Tibial artery (tissue), 4 donors: Measurements from ENCODE around the gene BFSP2.

Experiments used
- DNase-seq, 2 donors: peaks; one replicate each; pipeline ENCODE4 v3.0.0-alpha.2; 2019
- H3K27ac ChIP-seq, 2 donors: fragments of 200-600 bp; sonication (generic) in 1 of 2; 1 replicate in 1 of 2; 2 replicates in 1 of 2; pipeline ENCODE4 v1.5.1; 2018 to 2019; ENCODE audit warnings: mild to moderate bottlenecking in 1 of 2
- H3K27me3 ChIP-seq, 2 donors: fragments of 200-600 bp; sonication (generic) in 1 of 2; one replicate each; pipeline versions ENCODE4 v1.5.1 to v1.6.0; 2016 to 2019
- H3K36me3 ChIP-seq, 3 donors: fragments of 200-600 bp; sonication (generic) in 2 of 3; one replicate each; pipeline ENCODE4 v1.5.1; 2016 to 2019; ENCODE audit warnings: mild to moderate bottlenecking in 2 of 3
- H3K4me1 ChIP-seq, 4 donors: fragments of 200-600 bp; sonication (generic) in 2 of 4; 1 replicate in 3 of 4; 2 replicates in 1 of 4; pipeline ENCODE4 v1.5.1; 2016 to 2019
- H3K4me3 ChIP-seq, 2 donors: fragments of 200-600 bp; sonication (generic) in 1 of 2; 1 replicate in 1 of 2; 2 replicates in 1 of 2; pipeline ENCODE4 v1.5.1; 2018 to 2019; ENCODE audit warnings: mild to moderate bottlenecking in 2 of 2
- H3K9me3 ChIP-seq, 3 donors: fragments of 200-600 bp; sonication (generic) in 1 of 3; one replicate each; pipeline ENCODE4 v1.5.1; 2016 to 2019
- intact Hi-C: fragments of 100-400 bp; cut with DNase I; formaldehyde crosslinking; loops from one replicate; pipeline ENCODE4 v1.15.0; 2023; ENCODE audit warnings: low total_unique reads
- TF ChIP-seq, protein P1 (sequence below), 2 experiments: fragments of 200-600 bp in 1 of 2; fragments of 450-650 bp in 1 of 2; IDR thresholded peaks; one replicate each; pipeline ENCODE4 v1.5.1; 2017 to 2019; ENCODE audit warnings: antibody characterized with exemption in 2 of 2, mild to moderate bottlenecking in 1 of 2, moderate library complexity in 1 of 2

BFSP2 gene

GRCh38 chr3:133488785-133489367, 89.0 kb downstream of the BFSP2 start:
- Histone ChIP-seq H3K9me3 (no peaks in the 10 kb centered on the region), H3K27me3 (no peaks in the 10 kb centered on the region), H3K4me1 (no peaks in the 10 kb centered on the region), H3K36me3 (no peaks in the 10 kb centered on the region), H3K4me3 (no peak overlapping the region), H3K27ac (no peak overlapping the region)
- intact Hi-C loops, result no loop called here
- DNase-seq, result no peak
- TF ChIP-seq, protein P1, sequence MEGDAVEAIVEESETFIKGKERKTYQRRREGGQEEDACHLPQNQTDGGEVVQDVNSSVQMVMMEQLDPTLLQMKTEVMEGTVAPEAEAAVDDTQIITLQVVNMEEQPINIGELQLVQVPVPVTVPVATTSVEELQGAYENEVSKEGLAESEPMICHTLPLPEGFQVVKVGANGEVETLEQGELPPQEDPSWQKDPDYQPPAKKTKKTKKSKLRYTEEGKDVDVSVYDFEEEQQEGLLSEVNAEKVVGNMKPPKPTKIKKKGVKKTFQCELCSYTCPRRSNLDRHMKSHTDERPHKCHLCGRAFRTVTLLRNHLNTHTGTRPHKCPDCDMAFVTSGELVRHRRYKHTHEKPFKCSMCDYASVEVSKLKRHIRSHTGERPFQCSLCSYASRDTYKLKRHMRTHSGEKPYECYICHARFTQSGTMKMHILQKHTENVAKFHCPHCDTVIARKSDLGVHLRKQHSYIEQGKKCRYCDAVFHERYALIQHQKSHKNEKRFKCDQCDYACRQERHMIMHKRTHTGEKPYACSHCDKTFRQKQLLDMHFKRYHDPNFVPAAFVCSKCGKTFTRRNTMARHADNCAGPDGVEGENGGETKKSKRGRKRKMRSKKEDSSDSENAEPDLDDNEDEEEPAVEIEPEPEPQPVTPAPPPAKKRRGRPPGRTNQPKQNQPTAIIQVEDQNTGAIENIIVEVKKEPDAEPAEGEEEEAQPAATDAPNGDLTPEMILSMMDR (IDR thresholded peaks at IDR 0.05), result no peak

- no peak overlapping the region for H3K27ac ChIP-seq
- intact Hi-C loops, result no loop called here
- no peaks in the 10 kb centered on the region for H3K36me3 ChIP-seq
Measured at GRCh38 chr3:133489466-133490085, 89.7 kb downstream of the BFSP2 start.

DNA sequence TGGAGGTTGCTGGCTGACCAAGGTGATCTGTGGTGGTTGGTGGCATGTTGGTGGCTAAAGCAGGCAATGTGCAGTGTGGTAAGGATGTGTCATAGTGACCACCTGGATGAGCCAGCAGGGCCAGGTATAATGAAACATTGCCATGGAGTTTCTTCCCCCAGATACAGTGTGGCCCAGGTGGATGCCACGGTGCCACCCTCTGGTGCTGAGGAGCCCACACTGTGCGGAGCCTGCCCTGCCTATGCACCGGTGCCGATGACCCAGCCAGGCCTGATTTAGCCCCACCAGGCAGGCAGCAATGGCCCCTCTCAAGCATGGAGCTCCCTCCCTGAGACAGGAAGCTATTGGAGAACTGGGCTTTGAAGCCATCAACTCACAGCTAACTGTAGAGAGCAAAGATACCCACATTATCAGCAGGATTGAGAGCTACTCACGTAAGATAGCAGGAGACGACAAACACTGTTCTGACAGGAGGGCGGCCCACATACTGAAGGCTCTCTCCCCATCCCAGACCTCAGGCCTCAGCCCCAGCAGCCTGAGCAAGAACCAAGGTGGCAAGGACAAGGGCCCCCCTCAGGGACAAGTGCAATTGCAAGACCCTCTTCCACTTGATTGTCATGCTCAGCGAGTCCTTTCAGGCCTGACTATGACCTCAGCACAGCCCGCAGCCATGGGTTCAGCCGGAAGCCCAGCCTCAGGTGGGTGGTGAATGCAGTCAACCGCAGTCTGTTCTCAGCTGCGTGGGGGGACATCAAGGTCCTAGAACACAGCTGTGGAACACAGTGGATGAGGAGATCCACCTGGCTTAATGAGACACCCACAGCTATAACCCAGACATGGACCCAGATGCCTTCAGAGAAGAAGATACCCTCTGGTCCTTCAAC, 90.9 kb downstream of the BFSP2 start:
- H3K4me3 ChIP-seq, result no peak overlapping the region
- H3K9me3 ChIP-seq, result no peaks in the 10 kb centered on the region
- no peak for DNase-seq
- no peaks in the 10 kb centered on the region for H3K4me1 ChIP-seq
- H3K36me3 ChIP-seq, result no peaks in the 10 kb centered on the region
- TF ChIP-seq, protein P1 (IDR thresholded peaks at IDR 0.05), result no peak
- intact Hi-C loops, result no loop called here
- no peaks in the 10 kb centered on the region for H3K27me3 ChIP-seq
- no peak overlapping the region for H3K27ac ChIP-seq

More at GRCh38 chr3:133489466-133490085, 89.7 kb downstream of the BFSP2 start:
- no peak overlapping the region for H3K4me3 ChIP-seq
- no peaks in the 10 kb centered on the region for H3K9me3 ChIP-seq
- H3K27me3 ChIP-seq, result no peaks in the 10 kb centered on the region
- no peak for DNase-seq
- TF ChIP-seq, protein P1 (IDR thresholded peaks at IDR 0.05), result no peak
- H3K4me1 ChIP-seq, result no peaks in the 10 kb centered on the region

- no peak for DNase-seq
- Histone ChIP-seq H3K27me3 (no peaks in the 10 kb centered on the region), H3K4me3 (no peak overlapping the region), H3K27ac (no peak overlapping the region), H3K9me3 (no peaks in the 10 kb centered on the region), H3K4me1 (no peaks in the 10 kb centered on the region), H3K36me3 (no peaks in the 10 kb centered on the region)
- TF ChIP-seq, protein P1 (IDR thresholded peaks at IDR 0.05), result no peak
- intact Hi-C loops, result no loop called here
Measured at GRCh38 chr3:133491481-133492059, 91.7 kb downstream of the BFSP2 start.

DNA sequence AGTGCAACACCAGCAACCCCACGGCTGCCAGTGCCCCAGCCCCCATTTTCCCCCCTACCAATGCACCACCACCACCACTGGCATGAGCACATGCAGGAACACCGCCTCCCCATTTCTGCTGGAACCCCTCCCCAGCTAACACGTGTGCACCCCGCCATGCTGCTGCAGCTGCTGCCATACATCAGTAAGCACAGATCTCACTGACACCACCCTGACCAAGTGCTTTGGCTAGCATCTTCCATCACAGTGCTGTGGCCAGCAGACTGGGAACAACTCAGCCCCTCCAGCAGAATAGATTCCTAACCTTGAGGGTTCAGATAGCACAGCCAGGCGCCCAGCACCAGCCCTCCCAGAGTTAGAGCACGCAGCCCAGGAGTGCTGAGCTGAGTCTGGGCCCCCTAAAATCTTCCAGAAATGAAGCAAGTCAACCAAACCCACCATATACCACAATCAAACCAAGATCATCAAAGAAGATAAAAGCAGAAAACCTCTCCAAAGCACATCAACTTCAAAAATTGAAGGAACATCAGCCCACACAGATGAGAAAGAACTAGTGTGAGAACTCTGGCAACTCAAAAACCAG, 92.4 kb downstream of the BFSP2 start:
- no peak overlapping the region for H3K27ac ChIP-seq

More for the DNA sequence above, 92.4 kb downstream of the BFSP2 start:
- Histone ChIP-seq H3K9me3 (no peaks in the 10 kb centered on the region), H3K4me1 (no peaks in the 10 kb centered on the region), H3K4me3 (no peak overlapping the region), H3K27me3 (no peaks in the 10 kb centered on the region), H3K36me3 (no peaks in the 10 kb centered on the region)
- TF ChIP-seq, protein P1 (IDR thresholded peaks at IDR 0.05), result no peak
- intact Hi-C loops, result no loop called here
- no peak for DNase-seq
